HEK293 (cell line): ENCODE data around the gene AJUBA.

Experiments used
- CTCF ChIA-PET: fragments of 350-600 bp; formaldehyde crosslinking; extraction: SDS; loops from one replicate; lab custom pipeline; 2021; ENCODE audit warnings: antibody characterized with exemption; lab: Yijun Ruan, JAX
- POLR2A ChIA-PET: fragments of 300-600 bp; formaldehyde crosslinking; extraction: SDS; loops from one replicate; lab custom pipeline; 2020; ENCODE audit warnings: antibody characterized with exemption, inconsistent platforms; lab: Yijun Ruan, JAX
- H3K27ac ChIP-seq: fragments of 200-500 bp; sonication (Bioruptor generic); 2 replicates; pipeline ENCODE4 v1.5.1; 2014; ENCODE audit warnings: low read depth, low read length, control low read depth, inconsistent platforms; ENCODE audit errors: extremely low read depth
- H3K36me3 ChIP-seq, 2 experiments: fragments of 200-500 bp in 1 of 2; sonication (Bioruptor generic) in 1 of 2; 1 replicate in 1 of 2; 2 replicates in 1 of 2; pipeline ENCODE4 v1.5.1; 2014 to 2017; ENCODE audit warnings: inconsistent platforms in 2 of 2, low read length in 2 of 2; ENCODE audit not compliant: control insufficient read depth in 2 of 2, insufficient read depth in 1 of 2
- H3K4me1 ChIP-seq: fragments of 200-500 bp; sonication (Bioruptor generic); 2 replicates; pipeline ENCODE4 v1.5.1; 2014; ENCODE audit warnings: mild to moderate bottlenecking, low read length, inconsistent platforms; ENCODE audit not compliant: control insufficient read depth, insufficient read depth
- H3K4me3 ChIP-seq: 2 replicates; pipeline ENCODE4 v1.5.1; 2011; ENCODE audit warnings: low read depth, mild to moderate bottlenecking, control low read depth, low read length, moderate library complexity
- H3K9me3 ChIP-seq: fragments of 200-500 bp; sonication (Bioruptor generic); 2 replicates; pipeline ENCODE4 v1.5.1; 2014; ENCODE audit warnings: low read depth, low read length, inconsistent platforms; ENCODE audit not compliant: control insufficient read depth, insufficient read depth
- AEBP2 ChIP-seq: fragments of 450-650 bp; formaldehyde crosslinking; IDR thresholded peaks from 2 replicates; pipeline ENCODE4 v1.5.1; 2016; ENCODE audit warnings: missing biosample characterization, missing genetic modification characterization, borderline replicate concordance
- ELK4 ChIP-seq: IDR thresholded peaks from 2 replicates; pipeline ENCODE4 v1.6.1; 2011; ENCODE audit warnings: mild to moderate bottlenecking, low read depth, low read length, borderline replicate concordance
- GLIS2 ChIP-seq: fragments of 450-650 bp; formaldehyde crosslinking; IDR thresholded peaks from 2 replicates; pipeline ENCODE4 v1.5.1; 2016; ENCODE audit warnings: missing biosample characterization, missing genetic modification characterization
- KLF10 ChIP-seq: fragments of 450-650 bp; IDR thresholded peaks from 2 replicates; pipeline ENCODE4 v1.5.1; 2018; ENCODE audit warnings: missing biosample characterization, mild to moderate bottlenecking, missing genetic modification characterization
- KLF7 ChIP-seq: fragments of 450-650 bp; formaldehyde crosslinking; IDR thresholded peaks from 2 replicates; pipeline ENCODE4 v1.5.1; 2016; ENCODE audit warnings: missing biosample characterization, missing genetic modification characterization, borderline replicate concordance
- PATZ1 ChIP-seq: fragments of 450-650 bp; formaldehyde crosslinking; IDR thresholded peaks from 2 replicates; pipeline ENCODE4 v1.5.1; 2016; ENCODE audit warnings: missing biosample characterization, missing genetic modification characterization
- SALL2 ChIP-seq: fragments of 450-650 bp; formaldehyde crosslinking; IDR thresholded peaks from 2 replicates; pipeline ENCODE4 v1.5.0; 2017; ENCODE audit warnings: missing biosample characterization, mild to moderate bottlenecking, missing genetic modification characterization, borderline replicate concordance
- SCRT2 ChIP-seq: fragments of 450-650 bp; formaldehyde crosslinking; IDR thresholded peaks from 2 replicates; pipeline ENCODE4 v1.5.1; 2016; ENCODE audit warnings: missing biosample characterization, missing genetic modification characterization
- ZBTB7A ChIP-seq: fragments of 450-650 bp; formaldehyde crosslinking; IDR thresholded peaks from 2 replicates; pipeline ENCODE4 v1.5.1; 2016; ENCODE audit warnings: low read depth, missing biosample characterization, missing genetic modification characterization
- ZFP41 ChIP-seq: fragments of 450-650 bp; formaldehyde crosslinking; IDR thresholded peaks from 2 replicates; pipeline ENCODE4 v1.5.1; 2016; ENCODE audit warnings: missing biosample characterization, missing genetic modification characterization, borderline replicate concordance
- ZNF10 ChIP-seq: fragments of 450-650 bp; formaldehyde crosslinking; IDR thresholded peaks from 2 replicates; pipeline ENCODE4 v1.5.1; 2017; ENCODE audit warnings: missing biosample characterization, missing genetic modification characterization
- ZNF138 ChIP-seq: fragments of 450-650 bp; formaldehyde crosslinking; IDR thresholded peaks from 2 replicates; pipeline ENCODE4 v1.5.1; 2016; ENCODE audit warnings: missing biosample characterization, missing genetic modification characterization, borderline replicate concordance
- ZNF214 ChIP-seq: fragments of 450-650 bp; formaldehyde crosslinking; IDR thresholded peaks from 2 replicates; pipeline ENCODE4 v1.5.1; 2017; ENCODE audit warnings: missing biosample characterization, mild to moderate bottlenecking, missing genetic modification characterization, borderline replicate concordance
- ZNF221 ChIP-seq: fragments of 450-650 bp; formaldehyde crosslinking; IDR thresholded peaks from 2 replicates; pipeline ENCODE4 v1.5.1; 2017; ENCODE audit warnings: missing biosample characterization, missing genetic modification characterization, borderline replicate concordance
- ZNF394 ChIP-seq: fragments of 450-650 bp; formaldehyde crosslinking; IDR thresholded peaks from 2 replicates; pipeline ENCODE4 v1.5.1; 2016; ENCODE audit warnings: missing biosample characterization, missing genetic modification characterization, mild to moderate bottlenecking, moderate library complexity, borderline replicate concordance
- ZNF488 ChIP-seq: fragments of 450-650 bp; formaldehyde crosslinking; IDR thresholded peaks from 2 replicates; pipeline ENCODE4 v1.5.1; 2016; ENCODE audit warnings: missing biosample characterization, missing genetic modification characterization
- ZNF518A ChIP-seq: fragments of 450-650 bp; formaldehyde crosslinking; conservative IDR thresholded peaks from 2 replicates; pipeline ENCODE4 v1.5.1; 2016; ENCODE audit warnings: low read depth, missing biosample characterization, missing genetic modification characterization
- ZNF521 ChIP-seq: fragments of 450-650 bp; formaldehyde crosslinking; IDR thresholded peaks from 2 replicates; pipeline ENCODE4 v1.5.1; 2017; ENCODE audit warnings: missing biosample characterization, mild to moderate bottlenecking, missing genetic modification characterization
- ZNF560 ChIP-seq: fragments of 450-650 bp; formaldehyde crosslinking; IDR thresholded peaks from 2 replicates; pipeline ENCODE4 v1.5.1; 2017; ENCODE audit warnings: missing biosample characterization, missing genetic modification characterization, borderline replicate concordance
- ZNF571 ChIP-seq: fragments of 450-650 bp; formaldehyde crosslinking; IDR thresholded peaks from 2 replicates; pipeline ENCODE4 v1.5.0; 2017; ENCODE audit warnings: missing biosample characterization, missing genetic modification characterization
- ZNF624 ChIP-seq: fragments of 450-650 bp; formaldehyde crosslinking; IDR thresholded peaks from 2 replicates; pipeline ENCODE4 v1.5.1; 2017; ENCODE audit warnings: missing biosample characterization, missing genetic modification characterization
- ZNF791 ChIP-seq: fragments of 450-650 bp; formaldehyde crosslinking; IDR thresholded peaks from 2 replicates; pipeline ENCODE4 v1.5.1; 2016; ENCODE audit warnings: missing biosample characterization, missing genetic modification characterization
- ZXDB ChIP-seq: fragments of 450-650 bp; formaldehyde crosslinking; IDR thresholded peaks from 2 replicates; pipeline ENCODE4 v1.5.1; 2016; ENCODE audit warnings: missing biosample characterization, missing genetic modification characterization

The AJUBA gene

GRCh38 chr14:22981090-22981875 lies 1.1 kb downstream of the AJUBA start (continued):
- TF ChIP-seq ZFP41 (tag by site-specific recombination) (no peak), ZNF138 (tag by site-specific recombination) (no peak), ZNF791 (tag by site-specific recombination) (no peak), ZNF221 (tag by site-specific recombination) (no peak)
- TF ChIP-seq, all 188 proteins: peak for 10

GRCh38 chr14:22980672-22981089 lies 1.7 kb downstream of the AJUBA start:
- CTCF ChIA-PET, result interaction anchor here (0.6 to 17.9 kb wide), 5 partner anchors 6 to 105 kb away, joined by 3 to 469 read pairs (median 23); partner anchors contain the start of genes CDH24 and PRMT5
- peaks cover 33% of the 10 kb centered on the region for H3K4me1 ChIP-seq
- H3K9me3 ChIP-seq, result no peaks in the 10 kb centered on the region
- H3K27ac ChIP-seq, result peak overlapping the region; percentile 19; the same call in 1 of the 2 replicates
- peak overlapping the region; percentile 77 for H3K4me3 ChIP-seq
- POLR2A ChIA-PET, result interaction anchor here (0.6 to 3.7 kb wide), 9 partner anchors 8 to 222 kb away, joined by 3 to 31 read pairs (median 16); partner anchors contain the start of genes ACIN1, C14orf119, HAUS4 and PRMT5
- H3K36me3 ChIP-seq, result peaks cover 0 to 12% of the 10 kb centered on the region in 2 experiments; a peak in 2 of 3 replicates
- TF ChIP-seq KLF7 (tag by site-specific recombination) (no peak), ZNF571 (no peak), ZXDB (tag by site-specific recombination) (peak; percentile 26; the same call in 1 of the 2 replicates), ZNF518A (tag by site-specific recombination) (no peak), ZNF394 (tag by site-specific recombination) (no peak), KLF10 (tag by site-specific recombination) (peak; percentile 75), ZNF560 (tag by site-specific recombination) (no peak), PATZ1 (tag by site-specific recombination) (peak; percentile 51), SALL2 (tag by site-specific recombination) (no peak), ZNF624 (no peak), AEBP2 (tag by site-specific recombination) (0 out of 2 replicates have a peak, but pooled peaks have one; percentile 5), ZNF521 (tag by site-specific recombination) (no peak), ZNF10 (no peak), ZNF488 (no peak), ZBTB7A (0 out of 2 replicates have a peak, but pooled peaks have one; percentile 40), SCRT2 (tag by site-specific recombination) (no peak), ZNF214 (no peak), GLIS2 (tag by site-specific recombination) (peak; percentile 61), ELK4 (no peak)
